DND-41 (cell line): ENCODE measurements around the gene EEF2K.

Experiments
- ATAC-seq: fragments of 200-7000 bp; cut with Tn5 transposase; 3 replicates; pipeline ENCODE4 v1.9.1; 2021; ENCODE audit warnings: low read depth; ENCODE audit not compliant: insufficient read depth
- DNase-seq: peaks from one replicate; pipeline ENCODE4 v3.0.0-alpha.2; 2020
- H2AFZ ChIP-seq: 2 replicates; pipeline ENCODE4 v1.6.0; 2012; ENCODE audit warnings: low read depth, low read length
- H3K27ac ChIP-seq: 2 replicates; pipeline ENCODE4 v1.5.1; 2012; ENCODE audit warnings: low read length, inconsistent platforms
- H3K27me3 ChIP-seq: fragments of 200-600 bp; sonication (generic); 2 replicates; pipeline ENCODE4 v1.6.0; 2012; ENCODE audit warnings: low read length, mild to moderate bottlenecking, inconsistent platforms; ENCODE audit not compliant: insufficient read depth, poor library complexity
- H3K36me3 ChIP-seq: 2 replicates; pipeline ENCODE4 v1.5.1; 2012; ENCODE audit warnings: low read length, inconsistent platforms; ENCODE audit not compliant: insufficient read depth
- H3K4me1 ChIP-seq: 2 replicates; pipeline ENCODE4 v1.5.1; 2012; ENCODE audit warnings: mild to moderate bottlenecking, low read length; ENCODE audit not compliant: insufficient read depth
- H3K4me2 ChIP-seq: 2 replicates; pipeline ENCODE4 v1.6.0; 2012; ENCODE audit warnings: mild to moderate bottlenecking, moderate library complexity, low read length, inconsistent platforms; ENCODE audit not compliant: insufficient read depth
- H3K4me3 ChIP-seq, 2 experiments: fragments of 200-600 bp in 1 of 2; shearing (Covaris generic) in 1 of 2; 2 replicates each; pipeline ENCODE4 v1.5.1; 2012 to 2016; ENCODE audit warnings: inconsistent platforms in 2 of 2, low read length in 2 of 2, mild to moderate bottlenecking in 2 of 2, low read depth in 1 of 2, moderate library complexity in 1 of 2
- H3K79me2 ChIP-seq: 2 replicates; pipeline ENCODE4 v1.6.0; 2012; ENCODE audit warnings: low read length, inconsistent platforms; ENCODE audit not compliant: insufficient read depth
- H3K9ac ChIP-seq: 2 replicates; pipeline ENCODE4 v1.6.0; 2012; ENCODE audit warnings: low read depth, mild to moderate bottlenecking, inconsistent platforms, low read length, moderate library complexity
- H3K9me3 ChIP-seq: 2 replicates; pipeline ENCODE4 v1.5.1; 2012; ENCODE audit warnings: low read length, moderate library complexity, mild to moderate bottlenecking, inconsistent platforms; ENCODE audit not compliant: insufficient read depth, severe bottlenecking
- H4K20me1 ChIP-seq: 2 replicates; pipeline ENCODE4 v1.6.0; 2012; ENCODE audit warnings: low read length; ENCODE audit not compliant: insufficient read depth
- CTCF ChIP-seq: IDR thresholded peaks from 2 replicates; pipeline ENCODE4 v1.5.1; 2012; ENCODE audit warnings: borderline replicate concordance, low read length, moderate library complexity, mild to moderate bottlenecking; ENCODE audit not compliant: poor library complexity, severe bottlenecking; ENCODE audit errors: extremely low read depth
- EZH2 ChIP-seq: IDR thresholded peaks from 3 replicates; pipeline ENCODE4 v1.6.1; 2012; ENCODE audit warnings: borderline replicate concordance, low read depth, mild to moderate bottlenecking, moderate library complexity, low read length, inconsistent platforms; ENCODE audit not compliant: severe bottlenecking

The EEF2K gene

GRCh38 chr16:22232277-22233036, 26.4 kb downstream of the EEF2K start:
- no peak overlapping the region for H2AFZ ChIP-seq
- no peaks in the 10 kb centered on the region for H3K27me3 ChIP-seq
- no peak overlapping the region for H3K4me3 ChIP-seq
- H4K20me1 ChIP-seq: peaks cover 2% of the 10 kb centered on the region; the same call in 1 of the 2 replicates
- TF ChIP-seq CTCF (no peak), EZH2 (no peak)
- H3K79me2 ChIP-seq: 0 out of 2 replicates have a peak, but pooled peaks cover 2% of the 10 kb centered on the region
- DNase-seq (no peak), ATAC-seq (no peak)
- H3K9me3 ChIP-seq: no peaks in the 10 kb centered on the region
- H3K4me2 ChIP-seq: no peak overlapping the region
- H3K9ac ChIP-seq: no peak overlapping the region
- no peak overlapping the region for H3K27ac ChIP-seq
- peaks cover 36% of the 10 kb centered on the region for H3K36me3 ChIP-seq
- no peaks in the 10 kb centered on the region for H3K4me1 ChIP-seq

GRCh38 chr16:22233037-22233372, 26.9 kb downstream of the EEF2K start:
- Histone ChIP-seq H3K79me2 (0 out of 2 replicates have a peak, but pooled peaks cover 2% of the 10 kb centered on the region), H2AFZ (no peak overlapping the region), H3K4me3 (no peak overlapping the region), H3K4me1 (no peaks in the 10 kb centered on the region), H3K36me3 (peaks cover 37% of the 10 kb centered on the region), H3K27me3 (no peaks in the 10 kb centered on the region), H3K27ac (no peak overlapping the region), H3K4me2 (no peak overlapping the region), H3K9ac (no peak overlapping the region), H3K9me3 (no peaks in the 10 kb centered on the region), H4K20me1 (peaks cover 2% of the 10 kb centered on the region; the same call in 1 of the 2 replicates)
- ATAC-seq (no peak), DNase-seq (no peak)
- TF ChIP-seq CTCF (no peak), EZH2 (no peak)

- TF ChIP-seq CTCF (no peak), EZH2 (no peak)
- no peak for DNase-seq
Observed at GRCh38 chr16:22235839-22236745, 30.0 kb downstream of the EEF2K start.

More at GRCh38 chr16:22235839-22236745, 30.0 kb downstream of the EEF2K start:
- H3K9ac ChIP-seq: no peak overlapping the region
- H4K20me1 ChIP-seq: peaks cover 2% of the 10 kb centered on the region; the same call in 1 of the 2 replicates
- H3K4me1 ChIP-seq: peaks cover 9% of the 10 kb centered on the region
- ATAC-seq: no peak
- no peak overlapping the region for H2AFZ ChIP-seq
- H3K79me2 ChIP-seq: 0 out of 2 replicates have a peak, but pooled peaks cover 5% of the 10 kb centered on the region
- no peak overlapping the region for H3K4me3 ChIP-seq
- no peaks in the 10 kb centered on the region for H3K27me3 ChIP-seq
- no peak overlapping the region for H3K4me2 ChIP-seq
- peaks cover 3% of the 10 kb centered on the region for H3K9me3 ChIP-seq
- H3K27ac ChIP-seq: no peak overlapping the region
- peaks cover 30% of the 10 kb centered on the region for H3K36me3 ChIP-seq
